ENCODE data around the gene MEGF6. TPM values are rescaled to one million over a fixed set of nuclear protein-coding genes. Genes with fewer than 3 reads are reported as not detected.
"Not testable (repeated sequence)": the region's sequence is repeated elsewhere in the genome, so short reads cannot be mapped to it uniquely, and the experiment has no call there.

The MEGF6 gene
- total RNA-seq, 3 donors from 2014 or later: 0.43 to 0.98 (median 0.84) TPM

DNA sequence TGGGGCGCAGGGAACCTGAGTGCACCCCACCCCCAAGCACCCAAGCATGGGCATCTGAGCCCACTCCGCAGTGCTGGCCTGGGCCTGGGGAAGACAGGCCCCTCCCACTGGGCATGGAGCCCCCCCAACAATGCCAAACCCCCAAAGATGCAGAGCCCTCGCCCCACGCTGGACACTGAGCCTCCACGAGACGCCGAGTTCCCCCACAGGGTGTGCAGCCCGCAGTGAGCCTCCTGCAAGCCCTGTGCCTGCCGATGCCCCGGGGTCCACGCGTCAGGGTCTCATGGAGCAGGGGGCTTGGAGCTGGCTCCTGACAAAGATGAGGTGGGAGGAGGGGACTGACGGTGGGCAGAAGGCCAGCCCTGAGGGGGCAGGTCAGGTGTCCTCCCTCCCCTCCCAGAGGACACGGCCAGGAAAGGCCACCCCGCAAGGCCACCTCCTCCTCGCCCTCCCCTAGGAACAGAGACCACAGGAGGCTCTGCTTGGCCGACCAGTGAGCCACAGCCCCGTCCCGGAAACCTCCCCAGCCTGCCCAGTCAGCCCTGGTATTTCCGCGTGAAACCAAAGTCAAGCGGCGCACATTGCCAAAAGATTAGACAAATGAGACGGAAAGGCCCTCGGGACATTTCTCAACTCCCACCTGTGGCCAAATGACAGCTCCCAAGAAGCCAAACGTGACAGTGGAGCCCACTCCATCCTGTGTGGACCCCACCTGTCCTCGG lies 33.4 kb downstream of the MEGF6 start:
- Mint-ChIP-seq H3K9me3 (no peaks in the 10 kb centered on the region), H3K4me1 (ENCODE audit: low read depth) (no peaks in the 10 kb centered on the region), H3K4me3 (no peak overlapping the region), H3K36me3 (ENCODE audit: insufficient read depth) (no peaks in the 10 kb centered on the region), H3K27me3 (ENCODE audit: low read depth) (no peaks in the 10 kb centered on the region)
- DNase-seq (no peak), ATAC-seq (no peak)

DNA sequence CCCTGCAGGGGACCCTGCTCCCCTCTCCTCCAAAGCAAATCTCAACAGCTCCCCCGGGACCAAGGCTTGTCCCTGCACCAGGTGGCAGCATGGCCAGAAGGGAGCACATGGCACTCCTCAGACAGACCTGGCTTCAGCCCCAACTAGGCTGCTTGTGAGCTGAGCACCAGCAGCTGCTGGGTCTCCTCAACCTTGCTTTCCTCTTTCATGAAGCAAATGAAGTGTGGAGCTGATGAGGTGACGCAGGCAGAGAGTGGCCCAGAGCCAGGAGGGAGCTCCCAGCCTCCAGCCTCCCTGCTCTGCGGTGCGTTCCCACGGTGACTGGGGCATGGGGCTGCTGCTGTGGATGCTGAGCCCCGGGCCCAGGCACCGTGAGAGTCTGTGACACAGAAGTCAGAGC lies 34.0 kb downstream of the MEGF6 start:
- H3K27me3 Mint-ChIP-seq (ENCODE audit: low read depth): no peaks in the 10 kb centered on the region
- H3K36me3 Mint-ChIP-seq (ENCODE audit: insufficient read depth): no peaks in the 10 kb centered on the region
- DNase-seq: no peak
- no peak for ATAC-seq
- no peak overlapping the region for H3K4me3 Mint-ChIP-seq
- H3K4me1 Mint-ChIP-seq (ENCODE audit: low read depth): no peaks in the 10 kb centered on the region
- H3K9me3 Mint-ChIP-seq: no peaks in the 10 kb centered on the region

DNA sequence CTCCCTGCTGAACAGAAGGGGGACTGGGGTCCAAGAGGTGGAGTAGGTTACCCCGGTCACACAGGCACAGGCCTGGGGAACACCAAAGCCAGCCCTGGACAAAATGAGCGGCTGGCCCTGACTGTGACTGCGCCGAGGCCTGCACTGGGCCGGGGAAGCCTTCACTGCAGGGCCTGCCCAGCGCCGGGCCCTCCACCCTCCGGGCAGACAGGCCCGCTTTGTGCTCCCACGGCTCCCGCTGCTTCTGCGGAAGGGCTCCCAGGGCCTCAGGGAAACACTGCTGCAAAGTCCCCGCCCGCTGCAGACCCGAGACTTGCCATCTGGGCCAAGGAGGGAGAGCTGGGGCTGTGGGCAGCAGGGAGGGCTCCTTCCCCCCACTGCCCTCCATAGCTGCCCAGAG lies 35.3 kb downstream of the MEGF6 start:
- ATAC-seq (no peak), DNase-seq (no peak)
- Mint-ChIP-seq H3K9me3 (no peaks in the 10 kb centered on the region), H3K4me1 (ENCODE audit: low read depth) (no peaks in the 10 kb centered on the region), H3K36me3 (ENCODE audit: insufficient read depth) (no peaks in the 10 kb centered on the region), H3K27me3 (ENCODE audit: low read depth) (no peaks in the 10 kb centered on the region), H3K4me3 (no peak overlapping the region)

DNA sequence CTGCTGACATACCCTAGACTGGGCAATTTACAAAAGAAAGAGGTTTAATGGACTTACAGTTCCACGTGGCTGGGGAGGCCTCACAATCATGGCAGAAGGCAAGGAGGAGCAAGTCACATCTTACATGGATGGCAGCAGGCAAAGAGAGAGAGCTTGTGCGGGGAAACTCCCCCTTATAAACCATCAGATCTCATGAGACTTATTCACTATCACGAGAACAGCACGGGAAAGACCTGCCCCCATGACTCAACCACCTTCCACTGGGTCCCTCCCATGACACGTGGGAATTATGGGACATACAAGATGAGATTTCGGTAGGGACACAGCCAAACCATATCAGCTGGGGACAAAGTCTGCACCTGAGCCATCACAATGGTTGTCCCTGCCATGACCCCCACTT lies 35.8 kb downstream of the MEGF6 start:
- H3K27me3 Mint-ChIP-seq (ENCODE audit: low read depth); H3K9me3 Mint-ChIP-seq; DNase-seq; ATAC-seq; H3K4me1 Mint-ChIP-seq (ENCODE audit: low read depth); H3K36me3 Mint-ChIP-seq (ENCODE audit: insufficient read depth); H3K4me3 Mint-ChIP-seq: not testable (repeated sequence)

DNA sequence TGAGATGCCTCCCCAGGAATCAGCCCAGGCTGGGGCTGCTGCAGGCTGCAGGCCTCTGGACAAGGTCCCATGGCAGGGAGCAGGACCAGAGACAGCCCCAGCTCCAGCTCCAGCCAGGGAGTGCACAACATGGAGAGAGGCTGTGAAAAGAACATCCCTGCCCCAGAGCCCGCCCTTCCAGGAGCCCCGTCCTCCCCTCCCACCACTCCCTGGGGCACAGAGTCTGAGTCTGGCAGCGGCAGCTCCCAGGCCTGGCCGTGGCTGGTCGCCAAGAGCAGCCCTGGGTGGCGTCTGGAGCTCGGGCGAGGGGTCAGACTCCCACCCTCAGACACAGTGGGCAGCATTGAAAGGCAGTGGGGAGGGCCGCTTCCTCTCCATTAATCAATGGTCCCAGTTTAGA lies 37.8 kb downstream of the MEGF6 start:
- Mint-ChIP-seq H3K4me3 (no peak overlapping the region), H3K9me3 (no peaks in the 10 kb centered on the region), H3K27me3 (ENCODE audit: low read depth) (no peaks in the 10 kb centered on the region), H3K36me3 (ENCODE audit: insufficient read depth) (no peaks in the 10 kb centered on the region), H3K4me1 (ENCODE audit: low read depth) (no peaks in the 10 kb centered on the region)
- ATAC-seq: no peak
- DNase-seq: no peak

DNA sequence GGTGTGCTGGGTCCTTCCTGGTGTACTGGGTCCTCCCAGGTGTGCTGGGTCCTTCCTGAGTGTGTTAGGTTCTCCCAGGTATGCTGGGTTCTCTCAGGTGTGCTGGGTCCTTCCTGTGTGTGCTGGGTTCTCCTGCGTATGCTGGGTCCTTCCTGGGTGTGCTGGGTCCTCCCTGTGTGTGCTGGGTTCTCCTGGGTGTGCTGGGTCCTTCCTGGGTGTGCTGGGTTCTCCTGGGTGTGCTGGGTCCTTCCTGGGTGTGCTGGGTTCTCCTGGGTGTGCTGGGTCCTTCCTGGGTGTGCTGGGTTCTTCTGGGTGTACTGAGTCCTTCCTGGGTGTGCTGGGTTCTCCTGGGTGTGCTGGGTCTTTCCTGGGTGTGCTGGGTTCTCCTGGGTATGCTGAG lies 38.7 kb downstream of the MEGF6 start:
- H3K4me1 Mint-ChIP-seq (ENCODE audit: low read depth); H3K9me3 Mint-ChIP-seq; ATAC-seq; H3K36me3 Mint-ChIP-seq (ENCODE audit: insufficient read depth); H3K27me3 Mint-ChIP-seq (ENCODE audit: low read depth); H3K4me3 Mint-ChIP-seq; DNase-seq: not testable (repeated sequence)

DNA sequence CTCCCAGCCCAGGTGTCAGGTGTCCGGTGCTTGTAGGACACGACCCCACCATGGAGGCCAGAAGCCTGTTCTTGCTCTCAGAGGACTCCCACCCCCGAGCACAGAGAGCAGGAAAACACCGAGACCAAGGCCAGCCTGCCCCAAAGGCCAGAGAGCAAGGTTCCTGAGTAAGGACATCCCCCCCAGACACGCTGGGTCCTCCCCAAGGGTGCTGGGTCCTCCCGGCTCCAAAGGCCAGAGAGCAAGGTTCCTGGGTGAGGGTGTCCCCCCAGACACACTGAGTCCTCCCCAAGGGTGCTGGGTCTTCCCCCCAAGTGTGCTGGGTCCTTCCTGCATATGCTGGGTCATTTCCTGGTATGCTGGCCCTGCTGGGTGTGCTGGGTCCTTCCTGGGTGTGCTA lies 40.0 kb downstream of the MEGF6 start:
- Mint-ChIP-seq H3K4me3 (no peak overlapping the region), H3K9me3 (no peaks in the 10 kb centered on the region), H3K4me1 (ENCODE audit: low read depth) (no peaks in the 10 kb centered on the region), H3K27me3 (ENCODE audit: low read depth) (no peaks in the 10 kb centered on the region), H3K36me3 (ENCODE audit: insufficient read depth) (no peaks in the 10 kb centered on the region)
- ATAC-seq (no peak), DNase-seq (no peak)

DNA sequence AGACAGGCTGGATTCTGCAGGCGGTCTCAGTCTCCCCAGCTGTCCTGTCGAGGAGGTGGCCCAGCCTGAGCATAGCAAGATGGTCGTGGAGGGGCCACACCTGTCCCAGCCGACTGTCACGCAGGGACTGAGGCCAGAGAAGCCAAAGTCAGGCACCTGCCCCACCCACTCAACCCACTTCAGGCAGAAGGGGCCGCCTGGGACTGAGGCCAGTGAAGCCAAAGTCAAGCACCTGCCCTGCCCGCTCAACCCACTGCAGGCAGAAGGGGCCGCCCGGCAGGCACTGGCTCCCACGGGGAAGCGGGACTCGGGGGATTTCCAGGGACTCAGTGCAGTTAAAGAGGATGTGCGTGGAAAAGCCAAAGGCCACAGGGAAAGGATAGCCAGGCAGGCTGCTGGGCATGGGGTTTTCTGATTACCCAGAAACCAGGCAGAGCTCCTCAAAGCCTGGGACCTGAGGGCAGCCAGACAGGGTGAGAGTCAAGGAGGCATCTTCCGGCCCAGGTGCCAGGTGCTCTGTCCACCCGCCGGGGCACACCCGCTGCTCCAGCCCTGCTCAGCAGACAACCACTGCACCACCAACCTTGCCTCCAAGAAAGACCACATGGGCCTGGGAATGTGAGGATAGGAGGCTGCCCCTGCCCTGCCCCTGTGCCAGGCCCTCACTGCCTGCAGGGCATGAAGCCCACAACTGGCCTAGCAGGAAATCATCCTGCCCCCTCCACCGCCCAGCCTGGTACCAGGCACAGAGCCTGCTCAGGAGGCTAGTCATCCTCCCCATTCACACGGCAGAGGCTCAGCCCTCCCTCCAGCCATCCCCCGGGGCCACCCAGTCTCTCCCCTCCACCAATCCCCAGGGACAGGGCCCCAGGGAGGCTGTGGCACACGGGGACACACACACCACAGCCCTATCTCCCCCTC lies 41.0 kb downstream of the MEGF6 start:
- H3K4me3 Mint-ChIP-seq: no peak overlapping the region
- no peaks in the 10 kb centered on the region for H3K27me3 Mint-ChIP-seq (ENCODE audit: low read depth)
- H3K4me1 Mint-ChIP-seq (ENCODE audit: low read depth): no peaks in the 10 kb centered on the region
- H3K36me3 Mint-ChIP-seq (ENCODE audit: insufficient read depth): no peaks in the 10 kb centered on the region
- DNase-seq: no peak
- H3K9me3 Mint-ChIP-seq: no peaks in the 10 kb centered on the region
- ATAC-seq: no peak

DNA sequence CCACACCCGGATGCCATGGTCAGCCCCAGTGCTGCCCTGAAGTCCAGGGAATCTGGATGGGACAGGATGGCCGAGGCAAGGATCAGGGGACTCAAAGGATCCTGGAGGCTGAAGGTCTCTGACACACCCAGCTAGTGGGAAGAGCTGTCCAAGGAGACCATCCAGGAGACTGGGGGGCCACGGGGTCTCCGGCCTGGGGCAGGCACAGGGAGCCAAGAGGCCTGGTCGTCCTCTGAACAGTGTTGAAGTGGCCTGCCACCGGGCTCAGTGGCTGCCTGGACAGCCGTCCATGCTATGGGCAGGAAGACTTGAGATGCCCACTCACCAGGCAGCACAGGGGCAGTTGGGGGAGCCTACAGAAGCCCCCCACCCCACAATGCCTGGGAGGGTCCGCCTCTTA lies 41.9 kb downstream of the MEGF6 start:
- H3K4me1 Mint-ChIP-seq (ENCODE audit: low read depth): no peaks in the 10 kb centered on the region
- H3K27me3 Mint-ChIP-seq (ENCODE audit: low read depth): no peaks in the 10 kb centered on the region
- DNase-seq (no peak), ATAC-seq (no peak)
- no peaks in the 10 kb centered on the region for H3K9me3 Mint-ChIP-seq
- H3K36me3 Mint-ChIP-seq (ENCODE audit: insufficient read depth): no peaks in the 10 kb centered on the region
- no peak overlapping the region for H3K4me3 Mint-ChIP-seq

DNA sequence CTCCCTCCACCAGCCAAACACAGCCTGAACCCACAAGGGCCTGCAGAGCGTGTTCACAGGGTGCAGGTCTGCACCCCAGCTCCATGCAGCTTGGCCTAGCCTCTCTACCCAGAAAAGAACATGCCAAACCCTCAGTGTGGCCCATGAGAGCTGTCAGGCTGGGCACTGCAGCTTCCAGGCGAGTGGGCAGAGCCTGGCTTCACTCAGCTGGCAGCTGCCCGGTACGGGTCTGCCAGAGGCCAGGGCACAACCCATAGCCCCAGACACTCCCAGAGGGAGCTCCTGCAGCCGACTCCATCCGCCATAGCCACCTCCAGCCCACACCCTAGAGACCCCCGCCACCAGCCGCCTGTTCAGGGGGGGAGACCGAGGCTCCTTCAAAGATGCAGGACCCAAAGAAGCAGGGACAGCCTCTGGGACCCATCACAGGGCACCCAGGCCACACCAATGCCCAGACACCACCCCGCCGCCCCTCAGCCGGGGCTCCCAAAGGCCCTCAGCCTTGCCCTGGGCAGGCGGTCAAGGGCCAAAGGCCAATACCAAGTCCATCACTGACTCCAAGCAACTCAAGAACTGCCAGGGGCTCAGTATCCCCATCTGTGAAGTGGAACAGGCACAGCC lies 42.4 kb downstream of the MEGF6 start:
- no peaks in the 10 kb centered on the region for H3K36me3 Mint-ChIP-seq (ENCODE audit: insufficient read depth)
- no peaks in the 10 kb centered on the region for H3K9me3 Mint-ChIP-seq
- H3K4me1 Mint-ChIP-seq (ENCODE audit: low read depth): no peaks in the 10 kb centered on the region
- ATAC-seq (no peak), DNase-seq (no peak)
- H3K27me3 Mint-ChIP-seq (ENCODE audit: low read depth): no peaks in the 10 kb centered on the region
- no peak overlapping the region for H3K4me3 Mint-ChIP-seq

DNA sequence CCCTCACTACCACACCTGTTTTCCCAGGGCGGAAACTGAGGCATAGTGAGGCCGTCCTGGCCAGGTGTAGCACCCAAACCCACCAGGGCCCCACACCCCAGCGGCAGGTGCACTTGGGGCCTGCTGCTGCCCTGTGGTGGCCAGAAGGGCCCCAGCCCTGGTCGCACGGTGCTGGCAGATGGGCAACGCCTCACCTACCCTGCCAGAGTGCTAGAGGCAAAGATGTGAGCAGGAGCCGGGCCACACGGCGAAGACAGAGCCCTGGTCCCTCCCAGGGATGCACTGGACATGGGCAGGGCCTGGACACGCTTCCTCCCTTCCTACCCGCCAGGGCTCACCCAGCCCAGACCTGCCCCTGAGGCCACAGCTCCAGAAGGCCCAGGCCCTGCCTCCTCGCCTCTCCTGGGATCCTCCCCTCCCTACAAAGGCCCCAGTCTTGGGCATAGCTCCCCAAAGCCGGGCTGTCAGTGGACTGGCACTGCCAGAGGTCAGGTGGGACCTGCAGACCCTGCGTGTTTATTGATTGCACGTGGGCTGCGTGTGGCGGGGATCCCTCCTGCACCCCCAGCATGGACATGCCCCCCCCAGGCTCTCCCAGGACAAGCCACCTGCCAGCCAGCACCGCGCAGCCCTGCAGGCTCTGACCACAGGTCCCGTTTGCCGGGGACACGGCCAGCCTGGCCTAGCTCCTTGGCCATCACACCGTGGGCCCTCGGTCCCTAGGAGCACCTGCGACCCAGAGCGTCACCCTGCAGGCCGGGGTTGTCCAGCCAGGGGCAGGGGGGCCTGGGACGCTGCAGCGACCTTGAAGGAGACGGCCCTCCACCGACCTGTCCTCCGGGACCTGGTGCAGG lies 44.1 kb downstream of the MEGF6 start:
- Mint-ChIP-seq H3K27me3 (ENCODE audit: low read depth) (no peaks in the 10 kb centered on the region), H3K9me3 (no peaks in the 10 kb centered on the region), H3K4me1 (ENCODE audit: low read depth) (no peaks in the 10 kb centered on the region), H3K36me3 (ENCODE audit: insufficient read depth) (no peaks in the 10 kb centered on the region), H3K4me3 (no peak overlapping the region)
- DNase-seq (no peak), ATAC-seq (peak in 1 of 2 donors; percentile 23)

DNA sequence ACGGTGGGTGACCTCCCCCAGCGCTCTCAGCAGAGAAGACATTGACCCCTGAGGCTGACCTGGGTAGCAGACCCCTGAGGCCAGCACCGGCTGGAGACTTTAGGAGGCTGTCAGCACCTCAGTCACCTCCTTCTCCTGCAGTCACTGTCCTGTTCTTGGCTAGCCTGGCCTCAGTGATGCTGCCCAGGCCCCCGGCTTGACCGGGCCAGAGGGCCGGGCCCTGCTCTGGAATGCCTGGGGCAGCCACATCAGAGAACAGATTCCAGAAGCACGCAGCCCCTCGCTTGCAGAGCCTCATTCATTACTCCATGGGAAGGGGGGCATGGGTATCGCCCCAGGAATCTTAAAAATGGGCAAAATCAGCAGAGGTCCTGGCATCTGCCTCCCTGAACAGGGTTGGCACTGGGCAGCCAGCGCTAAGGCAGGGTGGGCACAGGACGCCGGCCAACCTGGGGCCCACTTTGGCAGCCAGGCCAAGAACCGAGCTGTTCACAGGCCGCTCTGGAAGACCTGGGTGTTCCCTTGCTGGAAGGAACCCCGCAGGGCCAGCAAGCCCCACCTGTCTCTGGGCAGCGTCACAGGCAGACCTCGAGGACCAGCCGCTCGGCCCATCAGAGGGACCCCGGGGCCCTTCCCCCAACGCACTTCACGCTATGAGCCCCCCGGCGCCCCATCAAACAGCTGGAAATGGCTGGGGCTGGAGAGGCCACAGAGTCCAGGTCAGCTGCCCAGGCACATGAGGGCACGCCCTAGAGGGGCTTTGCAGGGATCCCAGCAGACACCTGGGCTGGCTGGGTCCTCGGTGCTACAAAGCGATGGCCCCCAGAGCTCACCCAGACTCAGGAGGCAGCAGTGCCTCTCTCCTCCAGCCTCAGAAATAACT lies 45.1 kb downstream of the MEGF6 start:
- H3K36me3 Mint-ChIP-seq (ENCODE audit: insufficient read depth): no peaks in the 10 kb centered on the region
- no peaks in the 10 kb centered on the region for H3K27me3 Mint-ChIP-seq (ENCODE audit: low read depth)
- DNase-seq: no peak
- no peak overlapping the region for H3K4me3 Mint-ChIP-seq
- H3K9me3 Mint-ChIP-seq: no peaks in the 10 kb centered on the region
- no peaks in the 10 kb centered on the region for H3K4me1 Mint-ChIP-seq (ENCODE audit: low read depth)
- ATAC-seq: no peak
